NAMALWA (cell line): ENCODE data around the gene PIK3C2G.
A peak's percentile ranks its signal among the peaks of the same experiment; 100 is the strongest.
"Not testable (repeated sequence)": the region's sequence is repeated elsewhere in the genome, so short reads cannot be mapped to it uniquely, and the experiment has no call there.

ENCODE experiments used
- DNase-seq: peaks from one replicate; pipeline ENCODE4 v3.0.0-alpha.2; 2015; ENCODE audit warnings: low spot score

Gene PIK3C2G

GRCh38 chr12:18261273-18261672 lies at the start of gene PIK3C2G:
PIK3C2G (plus strand) TSS chr12:18261518; CDS start chr12:18282082, 20,564 bp downstream.
- no peak for DNase-seq

GRCh38 chr12:18217966-18218365 lies 43.4 kb upstream of the PIK3C2G start:
- DNase-seq, result no peak

GRCh38 chr12:18221726-18222125 lies 39.6 kb upstream of the PIK3C2G start:
- peak; percentile 18 for DNase-seq

- no peak for DNase-seq
Measured at GRCh38 chr12:18222699-18223098, 38.6 kb upstream of the PIK3C2G start.

- peak; percentile 61 for DNase-seq
Measured at GRCh38 chr12:18224745-18225144, 36.6 kb upstream of the PIK3C2G start.

- no peak for DNase-seq
Measured at GRCh38 chr12:18239526-18239925, 21.8 kb upstream of the PIK3C2G start.

- DNase-seq, result no peak
Measured at GRCh38 chr12:18242380-18243089, 18.8 kb upstream of the PIK3C2G start.

- DNase-seq, result no peak
Measured at GRCh38 chr12:18243238-18243637, 18.1 kb upstream of the PIK3C2G start.

- peak; percentile 15 for DNase-seq
Measured at GRCh38 chr12:18246066-18246465, 15.3 kb upstream of the PIK3C2G start.

- DNase-seq, result peak; percentile 83
Measured at GRCh38 chr12:18250313-18250916, 10.9 kb upstream of the PIK3C2G start.

- DNase-seq, result no peak
Measured at GRCh38 chr12:18254081-18254480, 7.2 kb upstream of the PIK3C2G start.

- DNase-seq, result not testable (repeated sequence)
Measured at GRCh38 chr12:18255004-18255403, 6.3 kb upstream of the PIK3C2G start.

GRCh38 chr12:18257251-18257650 lies 4.1 kb upstream of the PIK3C2G start:
- no peak for DNase-seq

- no peak for DNase-seq
Measured at GRCh38 chr12:18258929-18259328, 2.4 kb upstream of the PIK3C2G start.

- no peak for DNase-seq
Measured at GRCh38 chr12:18259906-18260682, 1.2 kb upstream of the PIK3C2G start.

- no peak for DNase-seq
Measured at GRCh38 chr12:18261906-18262305, 588 bp downstream of the PIK3C2G start.

GRCh38 chr12:18262514-18262913 lies 1.2 kb downstream of the PIK3C2G start:
- DNase-seq, result no peak

GRCh38 chr12:18264581-18265075 lies 3.3 kb downstream of the PIK3C2G start:
- DNase-seq, result no peak

GRCh38 chr12:18267427-18268099 lies 6.2 kb downstream of the PIK3C2G start:
- DNase-seq, result no peak

- no peak for DNase-seq
Measured at GRCh38 chr12:18270958-18271460, 9.7 kb downstream of the PIK3C2G start.

- no peak for DNase-seq
Measured at GRCh38 chr12:18275981-18276380, 14.7 kb downstream of the PIK3C2G start.

GRCh38 chr12:18277196-18277595 lies 15.9 kb downstream of the PIK3C2G start:
- no peak for DNase-seq
